Daoy (cell line): ENCODE data around the gene SLC5A12. TPM values are rescaled to one million over a fixed set of nuclear protein-coding genes. Genes with fewer than 3 reads are reported as not detected.
"Not testable (repeated sequence)": the region's sequence is repeated elsewhere in the genome, so short reads cannot be mapped to it uniquely, and the experiment has no call there.

Experiments
- DNase-seq: peaks from one replicate; pipeline ENCODE4 v3.0.0-alpha.2; 2015; ENCODE audit warnings: low read depth
- total RNA-seq: library from RNA; depleted of rRNA; stranded (reverse); fragments of >200 nt; shearing (Covaris generic); gene quantifications from 2 replicates; pipeline ENCODE4 v1.2.3, GENCODE V29; 2014; rRNA removed

The SLC5A12 gene
- total RNA-seq, 1 experiment from 2014 or later = not detected

GRCh38 chr11:26651916-26652315 is 69.9 kb downstream of the SLC5A12 start:
- DNase-seq = no peak

GRCh38 chr11:26649884-26650283 is 72.0 kb downstream of the SLC5A12 start:
- DNase-seq = peak; percentile 68

GRCh38 chr11:26643314-26643713 is 78.5 kb downstream of the SLC5A12 start:
- DNase-seq = not testable (repeated sequence)

- no peak for DNase-seq
Observed at GRCh38 chr11:26632691-26633159, 89.1 kb downstream of the SLC5A12 start.

GRCh38 chr11:26626346-26626745 is 95.5 kb downstream of the SLC5A12 start:
- peak; percentile 10 for DNase-seq

GRCh38 chr11:26623076-26623659 is 98.7 kb downstream of the SLC5A12 start:
- DNase-seq = peak; percentile 15

GRCh38 chr11:26622181-26622580 is 99.7 kb downstream of the SLC5A12 start:
- peak; percentile 34 for DNase-seq

GRCh38 chr11:26621132-26621531 is 100.7 kb downstream of the SLC5A12 start:
- DNase-seq = peak; percentile 68

- DNase-seq = no peak
Observed at GRCh38 chr11:26620282-26621045, 101.4 kb downstream of the SLC5A12 start.

GRCh38 chr11:26618441-26618840 is 103.4 kb downstream of the SLC5A12 start:
- no peak for DNase-seq

Other genes with a start within 250 kb of the SLC5A12 start
- gene MUC15, start 149.8 kb downstream of the SLC5A12 start, total RNA-seq = 0.36 TPM in 1 of 2 replicates, not detected in the other